GM10266 (cell line): Measurements from ENCODE around the gene RELA.
"Not testable (repeated sequence)": the region's sequence is repeated elsewhere in the genome, so short reads cannot be mapped to it uniquely, and the experiment has no call there.

Experiments used
- DNase-seq: peaks from one replicate; pipeline ENCODE4 v3.0.0; 2012; ENCODE audit errors: extremely low spot score
- TF ChIP-seq, protein P1 (sequence below): IDR thresholded peaks from 2 replicates; pipeline ENCODE4 v1.5.1; 2012; ENCODE audit warnings: mild to moderate bottlenecking, low read depth; ENCODE audit not compliant: control insufficient read depth, insufficient read depth; ENCODE audit errors: missing control alignments

The RELA gene

GRCh38 chr11:65644837-65645236 lies 17.9 kb downstream of the RELA start:
- TF ChIP-seq, protein P1, sequence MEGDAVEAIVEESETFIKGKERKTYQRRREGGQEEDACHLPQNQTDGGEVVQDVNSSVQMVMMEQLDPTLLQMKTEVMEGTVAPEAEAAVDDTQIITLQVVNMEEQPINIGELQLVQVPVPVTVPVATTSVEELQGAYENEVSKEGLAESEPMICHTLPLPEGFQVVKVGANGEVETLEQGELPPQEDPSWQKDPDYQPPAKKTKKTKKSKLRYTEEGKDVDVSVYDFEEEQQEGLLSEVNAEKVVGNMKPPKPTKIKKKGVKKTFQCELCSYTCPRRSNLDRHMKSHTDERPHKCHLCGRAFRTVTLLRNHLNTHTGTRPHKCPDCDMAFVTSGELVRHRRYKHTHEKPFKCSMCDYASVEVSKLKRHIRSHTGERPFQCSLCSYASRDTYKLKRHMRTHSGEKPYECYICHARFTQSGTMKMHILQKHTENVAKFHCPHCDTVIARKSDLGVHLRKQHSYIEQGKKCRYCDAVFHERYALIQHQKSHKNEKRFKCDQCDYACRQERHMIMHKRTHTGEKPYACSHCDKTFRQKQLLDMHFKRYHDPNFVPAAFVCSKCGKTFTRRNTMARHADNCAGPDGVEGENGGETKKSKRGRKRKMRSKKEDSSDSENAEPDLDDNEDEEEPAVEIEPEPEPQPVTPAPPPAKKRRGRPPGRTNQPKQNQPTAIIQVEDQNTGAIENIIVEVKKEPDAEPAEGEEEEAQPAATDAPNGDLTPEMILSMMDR: no peak
- DNase-seq: no peak

- DNase-seq: no peak
- TF ChIP-seq, protein P1: no peak
Observed at GRCh38 chr11:65643971-65644370, 18.7 kb downstream of the RELA start.

DNA sequence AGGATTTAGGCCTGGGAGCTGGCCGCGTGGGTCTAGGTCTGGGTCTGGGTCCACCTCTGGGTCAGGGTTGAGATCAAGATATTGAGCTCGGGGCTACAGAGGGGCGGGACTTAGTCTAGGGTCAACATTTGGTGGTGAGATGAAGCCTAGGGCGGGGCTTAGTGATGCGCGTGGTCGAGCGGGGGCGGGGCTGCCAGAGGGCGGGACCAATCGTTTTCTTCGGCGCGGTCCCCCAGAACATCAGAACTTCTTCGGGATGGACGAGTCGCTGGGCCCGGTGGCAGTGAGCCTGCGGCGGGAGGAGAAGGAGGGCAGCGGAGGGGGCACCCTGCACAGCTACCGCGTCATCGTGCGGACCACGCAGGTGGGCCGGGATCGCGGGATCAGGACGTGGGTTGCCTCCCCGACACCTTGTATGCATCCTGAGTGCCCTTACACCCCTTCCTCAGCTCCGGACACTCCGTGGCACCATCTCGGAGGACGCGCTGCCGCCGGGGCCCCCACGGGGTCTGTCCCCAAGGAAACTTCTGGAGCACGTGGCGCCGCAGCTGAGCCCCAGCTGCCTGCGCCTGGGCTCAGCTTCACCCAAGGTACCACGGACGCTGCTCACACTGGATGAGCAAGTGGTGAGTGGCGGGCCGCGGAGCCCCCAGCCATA lies 20.6 kb downstream of the RELA start:
- DNase-seq: no peak
- TF ChIP-seq, protein P1: no peak

- no peak for DNase-seq
- TF ChIP-seq, protein P1: no peak
Observed at GRCh38 chr11:65641297-65642013, 21.3 kb downstream of the RELA start.

DNA sequence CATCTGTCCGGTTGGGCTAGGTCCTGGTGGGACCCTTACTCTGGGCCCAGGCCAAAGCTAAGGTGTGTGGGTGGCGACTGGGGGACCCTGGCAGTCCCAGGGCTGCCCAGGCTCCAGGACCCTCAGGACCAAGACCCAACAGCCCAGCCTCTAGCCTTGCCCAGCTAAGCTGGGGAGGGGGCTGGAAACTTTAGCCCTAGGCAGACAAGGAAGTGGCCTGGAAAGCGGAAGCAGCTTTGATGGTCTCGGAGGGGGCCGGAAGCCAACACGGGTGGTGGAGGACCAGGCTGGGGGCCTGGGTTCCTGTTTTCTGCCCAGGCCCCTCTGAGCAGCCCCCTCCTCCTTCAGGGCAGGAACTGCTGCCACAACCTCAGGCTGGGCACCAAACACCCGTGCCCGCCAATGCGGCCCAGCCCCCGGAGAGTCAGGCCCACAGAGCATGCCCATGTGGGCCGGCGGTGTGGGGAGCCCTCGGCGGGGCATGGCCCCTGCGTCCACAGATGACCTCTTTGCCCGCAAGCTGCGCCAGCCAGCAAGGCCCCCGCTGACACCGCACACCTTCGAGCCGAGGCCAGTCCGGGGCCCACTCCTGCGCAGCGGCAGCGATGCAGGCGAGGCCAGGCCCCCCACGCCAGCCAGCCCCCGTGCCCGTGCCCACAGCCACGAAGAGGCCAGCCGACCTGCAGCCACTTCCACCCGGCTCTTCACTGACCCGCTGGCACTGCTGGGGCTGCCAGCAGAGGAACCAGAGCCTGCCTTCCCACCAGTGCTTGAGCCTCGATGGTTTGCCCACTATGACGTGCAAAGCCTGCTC lies 22.0 kb downstream of the RELA start:
- no peak for DNase-seq
- TF ChIP-seq, protein P1: no peak

DNA sequence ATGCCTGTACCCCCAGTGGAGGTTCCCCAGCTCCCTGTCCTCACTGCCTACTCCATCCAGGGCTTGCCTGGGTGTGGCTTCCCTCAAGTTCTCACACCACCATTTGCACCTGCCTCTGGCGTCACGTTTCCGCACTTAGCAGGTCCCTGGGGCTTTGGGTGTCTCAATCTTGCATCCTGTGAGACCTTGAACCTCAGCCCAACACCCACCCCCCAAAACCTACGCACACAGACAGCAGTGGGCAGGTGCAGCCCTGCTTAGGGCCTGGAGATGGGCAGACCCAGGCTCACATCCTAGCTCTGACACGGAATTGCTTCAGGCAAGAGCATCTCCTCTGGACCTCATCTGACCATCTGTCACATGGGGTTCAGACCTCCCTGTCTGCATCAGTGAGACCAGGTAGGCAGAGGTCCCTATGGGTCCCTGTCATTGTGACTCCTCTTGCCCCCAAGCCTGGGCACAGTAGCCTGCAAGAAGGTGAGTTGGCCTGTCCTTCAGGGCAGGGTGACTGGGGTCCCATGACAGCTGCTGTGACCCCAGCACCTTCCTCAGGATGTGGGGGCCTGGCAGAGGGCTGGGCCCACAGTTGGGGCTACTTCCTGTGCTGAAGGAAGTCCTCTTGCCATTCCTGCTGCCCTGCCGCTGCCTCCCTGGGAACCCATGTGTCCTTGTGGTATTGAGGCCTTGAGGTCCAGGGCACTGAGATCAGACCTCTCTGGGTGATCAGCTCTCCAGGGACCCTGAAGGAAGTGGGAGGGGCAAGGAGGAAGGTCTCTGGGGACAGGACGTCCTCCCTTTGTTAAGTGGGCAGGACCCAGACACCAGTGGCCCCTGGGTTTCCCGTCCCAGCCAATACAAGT lies 22.9 kb downstream of the RELA start:
- DNase-seq: peak; percentile 84
- TF ChIP-seq, protein P1: no peak

- not testable (repeated sequence) for DNase-seq
Observed at GRCh38 chr11:65639228-65639597, 23.5 kb downstream of the RELA start.
